Measurements from ENCODE around the gene NAA35.
"Not testable (repeated sequence)": the region's sequence is repeated elsewhere in the genome, so short reads cannot be mapped to it uniquely, and the experiment has no call there.

NAA35 gene

DNA sequence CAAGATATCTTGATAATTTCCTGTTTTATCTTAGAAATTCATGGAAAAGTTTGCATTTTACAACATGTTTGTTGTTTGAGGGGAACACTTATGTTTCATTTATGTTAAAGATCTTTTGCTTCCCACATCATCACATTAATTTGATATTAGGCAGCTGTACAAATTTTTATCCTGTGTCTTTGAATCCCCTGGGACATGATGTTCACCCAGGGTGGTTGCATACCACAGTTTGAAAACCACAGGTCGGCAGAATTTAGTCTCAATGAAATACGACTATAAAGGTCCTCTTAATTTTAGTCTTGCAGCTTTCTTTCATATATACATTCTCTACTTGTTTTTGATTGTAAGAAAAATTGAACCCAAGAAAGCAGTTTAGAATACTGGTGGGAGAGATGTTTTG, 3.7 kb downstream of the NAA35 start:
- DNase-seq (ENCODE audit: low read depth) = no peak

DNA sequence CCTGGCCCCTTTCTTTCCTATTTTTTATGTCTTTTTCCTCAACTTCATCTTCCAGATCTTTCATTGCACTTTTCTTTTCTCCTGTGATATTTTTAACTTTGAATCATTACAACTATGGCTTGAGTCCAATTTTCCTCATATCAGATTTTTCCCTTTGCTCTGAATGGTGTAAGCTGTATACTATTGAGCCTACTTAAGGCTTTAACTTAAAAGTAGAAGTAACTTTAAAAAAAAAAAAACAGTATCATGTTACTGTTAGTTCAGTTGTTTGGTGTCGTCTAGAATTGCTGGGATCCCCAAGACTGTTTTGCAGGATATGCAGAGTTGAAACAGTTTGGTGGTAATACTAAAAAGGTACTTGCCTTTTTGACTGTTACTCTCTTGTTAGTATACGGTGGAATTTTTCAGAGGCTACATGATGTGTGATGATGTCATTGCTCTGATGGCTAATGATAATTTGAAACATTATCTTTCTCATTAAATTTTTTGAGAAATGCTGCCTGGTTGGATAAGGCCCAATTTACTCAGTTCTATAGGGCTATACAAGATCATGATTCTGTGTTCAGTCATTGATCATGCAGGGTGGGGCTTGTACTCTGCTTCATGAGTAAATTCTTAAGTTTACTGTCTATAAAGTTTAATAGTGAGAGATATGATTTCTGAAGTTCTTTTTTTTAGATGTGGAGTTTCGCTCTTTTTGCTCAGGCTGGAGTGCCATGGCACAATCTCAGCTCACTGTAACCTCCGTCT, 8.8 kb downstream of the NAA35 start:
- DNase-seq (ENCODE audit: low read depth) = no peak

DNA sequence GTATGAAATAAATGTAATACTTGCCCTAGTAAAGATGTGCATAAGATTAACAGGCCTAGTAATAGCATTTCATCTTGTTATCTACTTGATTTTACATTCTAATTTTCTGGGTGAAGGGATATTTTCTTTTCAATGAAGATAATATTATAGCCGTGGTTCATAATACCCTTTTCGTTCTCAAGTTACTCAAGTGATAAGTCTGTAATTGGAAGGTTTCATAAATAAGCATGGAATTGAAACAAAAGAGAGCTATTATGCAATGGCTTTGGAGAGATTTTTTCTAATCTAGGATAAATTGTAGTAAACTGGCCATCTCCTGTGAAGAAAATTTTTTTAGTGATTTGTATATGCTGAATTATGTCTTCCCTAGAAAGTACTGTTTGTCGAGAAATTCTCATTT, 19.0 kb downstream of the NAA35 start:
- no peak for DNase-seq (ENCODE audit: low read depth)

DNA sequence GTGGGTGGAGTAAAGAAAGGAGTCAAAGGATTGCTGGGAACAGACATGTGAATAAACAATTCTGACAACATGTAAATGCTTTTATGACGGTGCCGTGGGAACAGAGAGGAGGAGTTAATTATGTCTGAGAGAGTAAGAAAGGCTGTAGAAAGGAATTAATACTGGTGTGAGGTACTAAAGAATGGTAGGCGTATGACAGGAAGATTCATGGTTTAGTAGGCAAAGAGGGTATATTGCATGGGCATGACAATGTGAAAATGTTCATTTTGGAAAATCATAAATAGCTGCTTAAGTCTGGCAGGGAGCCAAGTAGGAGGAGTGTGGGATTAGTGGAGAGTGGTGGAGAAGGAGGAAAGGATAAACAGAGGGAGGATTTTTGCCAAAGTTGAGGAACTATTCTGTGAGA, 19.7 kb downstream of the NAA35 start:
- no peak for DNase-seq (ENCODE audit: low read depth)

DNA sequence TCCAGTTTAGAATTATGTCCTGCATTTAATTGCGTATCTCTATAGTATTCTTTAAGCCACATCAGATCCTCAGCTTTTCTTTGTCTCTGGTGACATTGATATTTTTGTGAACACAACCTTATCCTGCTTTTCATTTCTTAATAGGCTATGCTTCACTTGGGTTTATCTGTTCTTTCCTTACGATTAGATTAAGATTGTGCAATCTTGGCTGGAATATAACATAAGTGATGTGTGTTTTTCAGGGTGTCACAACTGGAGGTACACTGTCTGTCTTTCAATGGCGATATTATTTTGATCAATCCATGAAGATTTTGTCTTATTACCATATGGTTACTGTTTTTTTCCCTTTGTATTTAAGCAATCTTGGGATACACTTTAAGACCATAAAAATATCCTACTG, 23.6 kb downstream of the NAA35 start:
- DNase-seq (ENCODE audit: low read depth) = no peak

DNA sequence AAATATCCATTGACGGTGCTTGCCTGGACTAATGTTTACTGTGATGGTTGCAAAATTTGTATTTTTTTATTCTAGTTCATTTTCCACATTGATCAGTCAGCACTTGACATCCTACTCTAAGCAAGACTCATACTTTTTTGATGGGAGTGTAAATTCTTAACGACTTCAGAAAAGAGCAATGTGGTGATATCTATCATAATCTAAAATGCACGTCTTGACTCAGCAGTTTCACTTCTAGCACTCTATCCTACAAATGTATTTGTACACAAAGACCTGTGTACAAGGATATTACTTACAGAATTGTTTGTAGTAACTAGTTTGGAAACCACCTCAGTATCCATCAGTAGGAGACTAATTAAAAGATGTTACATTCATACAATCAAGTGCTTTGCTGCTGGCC, 24.0 kb downstream of the NAA35 start:
- DNase-seq (ENCODE audit: low read depth) = no peak

DNA sequence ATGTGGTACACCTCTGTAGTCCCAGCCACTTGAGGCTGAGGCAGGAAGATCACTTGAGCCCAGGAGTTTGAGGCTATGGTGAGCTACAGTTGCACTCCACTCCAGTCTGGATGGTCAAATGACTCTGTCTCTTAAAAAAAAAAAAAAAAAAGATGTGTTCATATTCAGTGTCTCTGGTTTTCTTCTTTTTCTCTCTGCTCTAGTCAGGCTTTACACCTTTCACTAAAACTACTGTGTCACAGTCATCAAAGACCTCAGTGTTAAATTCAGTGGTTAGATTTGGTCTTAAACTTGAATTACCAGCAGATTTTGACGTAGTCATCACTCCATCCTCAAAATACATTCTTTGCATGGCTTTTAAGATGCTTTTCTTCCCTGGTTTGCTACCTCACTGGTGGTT, 28.8 kb downstream of the NAA35 start:
- DNase-seq (ENCODE audit: low read depth) = no peak

DNA sequence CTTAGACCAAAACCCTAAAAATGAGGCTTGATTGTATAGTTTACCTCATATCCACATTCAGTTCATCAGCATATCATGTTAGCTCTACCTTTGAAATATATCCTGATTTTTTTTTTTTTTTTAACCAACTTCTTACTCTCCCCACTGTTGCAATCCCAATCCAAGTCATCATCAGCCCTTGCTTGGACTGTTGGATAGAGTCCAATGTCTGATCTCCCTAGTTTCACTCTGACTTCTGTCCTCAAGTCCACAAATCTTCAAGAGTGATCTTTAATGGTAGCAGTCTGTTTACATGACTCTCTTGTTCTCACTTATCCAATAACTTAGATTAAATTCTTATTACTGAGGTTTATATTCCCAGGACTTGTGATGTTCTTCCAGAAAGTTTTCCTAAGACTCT, 30.8 kb downstream of the NAA35 start:
- no peak for DNase-seq (ENCODE audit: low read depth)

DNA sequence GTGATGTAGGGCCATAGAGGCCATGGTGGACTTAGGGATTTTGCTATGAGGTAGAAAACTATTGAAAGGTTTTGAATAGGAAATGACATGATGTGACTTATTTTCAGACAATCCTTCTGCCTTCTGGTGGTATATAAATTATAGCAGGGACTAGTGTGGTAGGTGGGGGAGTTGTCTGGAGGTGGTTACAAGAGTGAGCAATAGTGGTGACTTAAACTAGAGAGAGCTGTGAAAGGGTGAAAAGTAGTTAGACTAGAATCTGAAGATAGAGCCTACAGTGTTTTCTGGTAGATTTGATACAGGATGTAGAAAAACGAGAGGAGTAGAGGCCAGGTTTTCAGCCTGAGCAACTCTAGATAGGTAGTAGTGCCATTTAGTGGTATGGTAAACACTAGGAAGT, 32.3 kb downstream of the NAA35 start:
- no peak for DNase-seq (ENCODE audit: low read depth)

DNA sequence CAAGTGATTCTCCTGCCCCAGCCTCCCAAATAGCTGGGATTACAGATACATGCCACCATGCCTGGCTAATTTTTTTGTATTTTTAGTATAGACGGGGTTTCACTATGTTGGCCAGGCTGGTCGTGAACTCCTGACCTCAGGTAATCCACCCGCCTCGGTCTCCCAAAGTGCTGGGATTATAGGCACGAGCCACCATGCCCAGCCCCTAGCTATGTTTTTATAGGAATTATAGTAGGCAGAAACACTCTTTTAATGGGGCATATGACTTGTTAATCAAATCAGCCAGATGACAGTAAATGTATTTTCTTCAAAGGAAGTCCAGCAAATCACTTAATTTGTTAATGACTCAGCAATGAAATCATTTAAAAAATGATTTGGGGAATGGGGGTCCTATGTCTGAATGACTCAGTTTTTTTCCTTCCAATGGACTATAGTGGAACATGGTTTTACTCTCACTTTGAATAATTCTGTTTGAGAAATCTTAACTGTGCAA, 33.2 kb downstream of the NAA35 start:
- DNase-seq (ENCODE audit: low read depth) = not testable (repeated sequence)

DNA sequence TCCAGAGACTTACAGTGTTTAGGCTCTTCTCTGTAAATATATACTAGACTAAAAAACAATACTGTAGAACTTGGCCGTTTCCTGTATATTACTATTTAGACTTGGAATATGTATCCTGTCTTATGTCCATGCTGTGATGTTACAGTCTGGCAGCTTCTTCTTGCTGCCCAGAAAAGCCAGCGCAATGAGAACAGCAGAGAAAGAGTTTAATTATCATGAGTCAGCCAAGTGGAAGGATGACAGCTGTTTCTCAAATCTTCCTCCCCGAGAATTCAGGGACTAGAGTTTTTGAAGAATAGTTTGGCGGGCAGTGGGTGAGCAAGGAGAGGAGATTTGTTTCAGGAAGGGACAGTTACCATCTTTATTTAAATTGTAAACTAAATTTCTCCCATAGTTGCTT, 37.5 kb downstream of the NAA35 start:
- DNase-seq (ENCODE audit: low read depth) = no peak

DNA sequence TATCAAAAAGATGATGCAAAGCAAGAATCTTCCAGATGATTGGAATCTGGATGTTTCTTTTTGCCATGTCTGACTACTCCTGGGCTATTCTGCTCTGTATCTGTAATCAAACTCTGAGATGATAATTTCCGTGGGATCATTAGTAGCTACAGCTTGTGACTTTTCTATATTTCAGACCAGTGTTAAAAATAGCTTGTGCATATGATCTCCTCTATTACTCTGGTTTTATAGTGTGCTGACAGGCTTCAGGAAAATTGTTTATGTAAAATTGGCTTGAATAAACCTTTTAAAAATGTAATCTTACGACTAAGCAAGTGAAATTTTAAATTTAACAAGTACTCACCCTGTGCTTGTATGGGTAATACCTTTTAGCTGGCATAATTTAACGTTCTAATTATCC, 40.4 kb downstream of the NAA35 start:
- DNase-seq (ENCODE audit: low read depth) = no peak

DNA sequence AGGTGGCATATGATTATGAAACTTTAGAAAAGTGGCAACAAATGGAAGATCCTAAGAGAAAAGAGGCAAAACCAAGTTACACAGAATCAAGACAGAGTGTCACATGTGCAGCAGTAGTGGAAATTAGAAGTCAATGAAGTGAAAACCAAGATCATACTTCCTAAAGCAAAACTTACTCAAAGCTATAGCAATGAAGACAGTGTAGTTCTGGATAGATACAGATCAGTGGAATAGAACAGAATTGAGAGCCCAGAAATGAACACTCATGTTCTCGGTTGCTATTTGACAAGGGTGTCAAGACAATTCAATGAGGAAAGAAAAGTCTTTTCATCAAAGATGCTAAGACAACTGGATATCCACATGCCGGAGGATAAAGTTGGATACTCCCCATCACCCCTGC, 43.5 kb downstream of the NAA35 start:
- no peak for DNase-seq (ENCODE audit: low read depth)

DNA sequence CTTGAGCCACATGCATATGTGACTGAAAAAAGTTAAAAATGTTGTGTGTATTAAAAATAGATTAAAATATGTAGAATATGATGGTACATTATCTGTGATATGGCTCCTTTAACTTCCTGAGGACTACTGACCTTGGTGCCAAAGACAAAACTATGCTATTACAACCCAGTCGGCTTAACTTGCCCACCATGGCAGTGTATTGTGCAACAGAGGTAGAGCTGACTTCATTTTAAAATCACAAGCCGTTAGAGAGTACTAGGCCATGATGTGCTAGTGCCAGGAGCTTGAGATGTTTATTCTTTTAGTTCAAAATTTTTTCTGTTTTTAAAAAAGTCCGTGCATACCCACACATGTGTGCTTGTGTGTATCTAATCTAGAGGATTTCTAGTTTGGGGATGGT, 46.3 kb downstream of the NAA35 start:
- DNase-seq (ENCODE audit: low read depth) = no peak

DNA sequence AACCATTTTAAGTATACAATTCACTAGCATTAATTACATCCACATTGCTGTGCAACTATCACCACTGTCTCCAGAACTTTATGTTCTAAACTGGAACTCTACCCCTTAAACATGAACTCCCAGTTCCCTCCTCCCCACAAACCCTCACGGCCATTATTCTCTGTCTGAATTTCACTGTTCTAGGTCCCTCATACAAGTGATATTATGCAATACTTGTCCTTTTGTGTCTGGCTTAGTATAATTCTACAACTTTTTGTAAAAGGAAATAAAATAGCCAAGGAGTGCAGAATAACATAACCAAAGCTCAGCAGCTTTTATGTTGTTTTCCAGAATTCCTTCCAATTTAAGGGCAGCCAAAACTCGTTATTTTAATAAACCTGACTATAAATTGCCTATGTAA, 53.2 kb downstream of the NAA35 start:
- no peak for DNase-seq (ENCODE audit: low read depth)

DNA sequence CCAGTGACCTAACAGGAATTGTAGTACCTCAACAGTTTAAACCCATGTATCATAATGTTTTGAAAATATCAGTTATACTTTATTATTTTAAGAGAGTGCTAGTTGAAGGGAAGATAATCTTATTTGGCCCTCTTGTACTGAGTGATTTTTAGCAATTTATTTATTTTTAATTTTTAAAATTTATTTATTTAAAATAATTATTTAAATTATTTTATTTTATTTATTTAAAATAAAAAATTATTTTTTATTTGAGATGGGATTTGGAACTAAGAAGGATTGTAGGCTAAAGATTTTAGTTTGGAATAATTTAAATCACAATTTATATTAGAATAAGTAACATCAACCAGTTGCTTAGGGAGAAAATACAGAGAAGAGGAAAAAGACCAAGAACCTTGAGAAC, 54.2 kb downstream of the NAA35 start:
- no peak for DNase-seq (ENCODE audit: low read depth)

DNA sequence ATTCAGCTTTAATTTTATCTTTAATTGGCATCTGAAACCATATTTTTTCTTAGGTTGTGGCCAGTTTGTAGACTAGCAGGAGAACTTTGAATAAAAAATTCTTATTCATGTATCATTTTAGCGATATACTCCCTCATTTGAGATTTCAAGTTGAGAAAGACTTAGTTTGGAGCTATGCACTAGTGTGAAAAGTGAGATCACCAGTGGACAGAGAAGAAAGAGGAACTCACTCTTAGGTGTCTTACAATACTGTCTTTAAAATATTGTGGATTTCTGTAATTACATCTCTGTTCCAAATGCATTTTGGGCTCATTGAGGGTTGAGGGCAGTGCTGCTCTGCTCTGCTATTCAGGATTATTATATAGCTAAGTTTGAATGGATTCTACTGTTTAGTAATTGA, 54.7 kb downstream of the NAA35 start:
- no peak for DNase-seq (ENCODE audit: low read depth)

DNA sequence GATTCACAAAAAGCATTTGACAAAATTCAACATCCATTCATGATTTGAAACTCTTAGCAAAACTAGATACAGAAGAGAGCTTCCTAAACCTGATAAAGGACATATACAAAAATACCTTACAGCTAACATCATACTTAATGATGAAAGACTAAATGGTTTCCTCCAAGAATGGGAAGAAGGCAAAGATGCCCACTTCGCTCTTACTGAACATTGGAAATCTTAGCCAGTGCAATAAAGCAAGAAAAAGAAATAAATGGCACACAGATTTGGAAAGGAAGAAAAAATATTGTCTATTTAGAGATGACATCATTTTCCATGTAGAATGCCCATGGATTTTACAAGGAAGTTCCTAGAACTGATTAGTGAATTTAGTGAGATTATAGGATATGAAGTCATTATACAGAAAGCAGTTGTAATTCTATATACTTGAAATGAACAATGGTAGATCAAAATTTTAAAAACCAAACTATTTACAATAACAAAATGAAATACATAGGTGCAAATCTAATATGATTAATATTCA, 64.4 kb downstream of the NAA35 start:
- DNase-seq (ENCODE audit: low read depth) = no peak

DNA sequence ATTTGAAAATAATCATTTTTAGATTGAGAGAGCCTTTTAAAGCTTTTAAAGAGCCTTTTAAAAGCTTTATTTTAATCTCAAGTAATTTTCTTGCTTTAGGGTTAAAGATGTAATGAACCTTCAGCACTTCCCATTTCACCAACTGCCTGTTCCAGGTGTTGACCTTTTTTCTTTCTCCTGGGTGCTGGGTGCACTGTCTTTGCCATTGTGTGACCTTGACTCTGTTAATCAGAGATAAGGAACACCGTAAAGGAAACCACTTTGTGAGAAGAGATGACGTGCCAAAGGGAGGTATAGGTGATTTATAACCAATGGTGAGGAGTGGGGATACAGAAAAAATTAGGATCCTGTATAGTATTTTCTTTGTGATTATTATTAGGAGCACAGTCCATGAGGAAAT, 68.2 kb downstream of the NAA35 start:
- DNase-seq (ENCODE audit: low read depth) = no peak

DNA sequence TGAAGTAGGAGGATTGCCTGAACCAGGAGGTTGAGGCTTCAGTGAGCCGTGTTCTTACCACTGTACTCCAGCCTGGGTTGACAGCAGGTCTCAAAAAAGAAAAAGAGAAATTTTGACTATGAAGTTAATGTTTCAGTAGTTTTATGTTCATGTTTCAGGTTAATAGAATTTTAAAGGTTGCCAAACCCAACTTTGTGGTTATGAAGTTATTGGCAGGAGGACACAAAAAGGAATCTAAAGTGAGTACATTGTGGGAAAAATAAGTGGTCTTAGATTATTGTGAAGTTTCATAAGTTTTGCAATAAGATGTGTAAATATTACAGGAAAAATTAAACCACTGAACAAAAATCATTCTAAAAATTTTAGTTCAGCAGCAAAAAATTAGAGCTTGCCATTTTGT, 79.8 kb downstream of the NAA35 start:
- no peak for DNase-seq (ENCODE audit: low read depth)

DNA sequence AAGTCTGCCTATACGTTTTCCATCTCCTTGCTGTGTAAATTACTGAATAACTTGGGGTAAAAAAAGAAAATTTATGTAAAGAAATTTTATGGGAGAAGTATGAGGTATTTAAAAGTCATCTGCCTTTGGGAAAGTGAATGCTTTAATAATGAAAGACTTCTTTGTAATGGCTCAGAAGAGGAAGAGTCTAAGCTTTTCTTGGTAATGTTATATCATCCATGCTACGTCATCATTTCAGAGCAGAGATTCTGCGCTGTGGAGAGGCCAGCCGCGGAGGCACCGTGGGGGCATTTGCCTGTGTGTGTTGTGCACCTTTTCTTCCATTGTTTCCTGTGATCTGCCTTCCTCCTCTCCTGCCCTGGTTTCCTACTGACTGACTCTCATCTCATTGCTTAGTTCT, 80.2 kb downstream of the NAA35 start:
- DNase-seq (ENCODE audit: low read depth) = no peak

DNA sequence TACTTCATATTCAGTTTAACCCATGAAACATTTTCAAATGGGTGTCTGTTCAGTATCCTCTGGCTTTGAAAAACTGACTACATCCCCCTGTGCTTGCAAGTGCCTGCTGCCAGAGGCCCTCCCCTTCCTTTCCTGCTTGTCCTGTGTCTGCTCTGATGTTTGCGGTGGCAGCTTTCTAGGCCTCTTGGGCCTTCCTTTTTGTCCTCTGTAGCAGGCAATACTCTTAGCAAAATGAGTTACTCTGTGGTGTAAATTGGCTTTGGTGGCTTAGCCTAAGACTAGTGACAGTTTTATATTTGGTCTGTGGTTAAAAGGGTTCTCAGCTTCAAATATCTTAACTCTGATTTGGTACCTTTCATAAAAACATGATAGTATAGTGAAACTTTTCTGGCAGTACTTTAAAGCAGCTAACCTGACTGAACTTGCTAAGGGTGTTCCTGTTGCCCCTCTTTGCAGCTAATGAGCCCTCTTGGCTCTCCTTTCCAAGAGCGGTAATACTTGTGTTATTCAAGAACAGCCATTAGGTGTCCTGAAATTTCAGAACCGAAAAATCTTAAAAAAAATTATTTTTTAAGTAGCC, 81.8 kb downstream of the NAA35 start:
- DNase-seq (ENCODE audit: low read depth) = no peak

DNA sequence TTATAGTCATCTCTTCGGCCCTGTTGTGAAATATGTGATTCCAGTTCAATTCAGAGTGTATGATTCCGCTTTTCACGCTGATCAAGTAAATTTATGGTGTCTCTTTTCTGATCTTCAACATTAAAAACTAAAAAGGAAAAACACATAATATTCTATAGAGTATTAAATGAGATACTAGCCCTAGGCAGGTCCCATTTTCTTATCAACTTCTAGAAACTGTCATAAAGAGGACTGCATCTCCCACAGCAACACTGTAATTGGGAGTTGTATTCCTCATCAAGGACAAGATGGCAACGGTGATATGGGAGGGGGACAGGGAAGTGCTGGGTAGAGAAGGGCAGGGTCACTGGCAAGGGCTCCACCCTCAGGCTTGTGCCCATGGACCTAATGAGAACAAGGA, 86.8 kb downstream of the NAA35 start:
- no peak for DNase-seq (ENCODE audit: low read depth)
